D341Med (cell line): ENCODE measurements around the gene TRERF1.

Experiments
- DNase-seq: peaks from one replicate; pipeline ENCODE4 v3.0.0; 2012; ENCODE audit warnings: low spot score

Gene TRERF1

DNA sequence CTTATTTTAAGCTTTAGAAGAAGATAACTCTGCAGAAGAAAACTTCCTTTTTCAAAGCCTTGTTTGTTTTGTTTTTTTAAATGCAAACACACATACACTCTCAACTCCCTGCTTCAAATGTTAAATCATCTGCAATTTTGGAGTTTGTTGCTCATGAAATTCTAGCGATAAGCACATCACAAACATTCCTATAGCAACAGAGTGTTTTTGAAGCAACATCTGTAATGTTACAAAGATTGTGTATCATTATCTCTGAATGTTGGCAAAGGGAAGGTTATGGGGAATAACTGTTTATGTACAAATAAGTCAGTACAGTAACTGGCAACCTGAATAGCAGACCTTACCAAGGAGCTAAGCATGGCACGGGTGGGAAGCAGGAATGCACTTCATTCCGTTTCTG, 149.3 kb downstream of the TRERF1 start:
- DNase-seq, result no peak

DNA sequence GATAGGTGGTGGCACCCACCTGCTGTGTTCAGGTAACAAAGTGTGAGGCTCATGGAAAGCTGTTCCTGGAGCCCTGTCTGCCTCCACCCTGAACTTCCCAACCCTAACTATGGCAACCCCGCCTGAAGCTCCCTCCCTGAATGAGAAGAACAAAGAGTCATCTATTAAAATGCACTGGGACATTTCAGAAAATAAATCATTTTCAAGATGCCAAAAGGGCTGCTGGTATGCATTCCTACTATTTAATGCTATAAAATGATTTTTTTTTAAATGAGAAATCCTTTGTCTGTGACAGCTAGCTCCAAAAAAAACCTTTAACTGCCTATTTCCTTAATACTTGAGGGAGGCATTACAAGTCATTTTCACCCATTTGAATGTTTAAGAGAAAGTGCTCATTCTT, 149.7 kb downstream of the TRERF1 start:
- DNase-seq, result no peak

DNA sequence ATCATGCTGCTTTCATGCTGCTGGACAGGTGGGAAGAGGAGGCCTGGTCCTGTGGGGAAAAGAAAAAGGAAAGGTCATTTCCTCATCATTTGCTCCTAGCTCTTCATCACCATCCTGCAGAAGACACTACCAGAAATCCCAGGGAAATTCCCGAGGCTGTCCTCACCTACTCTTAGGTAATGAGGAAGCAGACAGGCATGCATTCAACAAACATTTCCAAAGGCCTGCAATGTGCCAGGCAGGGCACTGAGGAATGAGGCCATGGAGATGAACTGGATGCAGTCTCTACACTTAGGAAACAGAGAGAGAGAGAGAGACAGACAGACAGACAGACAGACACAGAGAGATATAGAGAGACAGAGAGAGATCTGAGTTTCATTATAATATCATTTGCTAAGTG, 151.0 kb downstream of the TRERF1 start:
- DNase-seq, result no peak

DNA sequence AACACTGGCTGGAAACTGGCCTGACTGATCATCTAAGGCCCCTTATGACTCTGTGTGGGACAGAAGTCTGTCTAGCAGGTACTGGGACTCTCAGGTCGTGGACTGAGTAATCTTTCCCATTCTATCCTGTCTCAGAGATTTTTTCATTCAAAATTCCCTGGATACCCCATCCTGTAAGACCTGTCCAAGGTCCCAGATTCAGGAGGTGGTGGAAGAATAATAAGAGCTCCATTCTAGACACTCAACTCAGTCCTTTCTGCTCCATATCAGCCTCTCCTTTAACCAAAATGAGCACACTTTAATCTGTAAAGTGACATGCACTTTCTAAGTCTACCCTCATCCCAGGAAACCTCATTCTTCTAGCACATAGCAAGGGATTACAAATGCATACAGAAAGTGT, 151.5 kb downstream of the TRERF1 start:
- no peak for DNase-seq

DNA sequence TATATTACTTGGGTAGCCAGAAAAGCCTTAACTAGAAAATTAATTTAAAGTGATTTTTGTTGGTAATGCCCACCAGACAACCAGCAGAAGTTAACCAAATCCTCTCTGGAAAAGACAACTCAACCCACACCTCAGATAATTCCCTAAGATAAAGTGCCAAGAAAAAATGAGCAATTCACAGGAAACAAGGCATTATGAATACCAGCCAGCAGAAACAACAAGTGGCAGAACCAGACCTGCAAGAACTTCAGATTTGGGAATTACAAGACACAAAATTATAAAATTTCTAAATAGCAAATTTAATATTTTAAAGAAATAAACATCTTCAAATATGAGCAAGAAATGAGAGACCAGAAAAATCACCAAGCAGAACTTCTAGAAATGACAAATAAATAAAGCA, 154.1 kb downstream of the TRERF1 start:
- no peak for DNase-seq

DNA sequence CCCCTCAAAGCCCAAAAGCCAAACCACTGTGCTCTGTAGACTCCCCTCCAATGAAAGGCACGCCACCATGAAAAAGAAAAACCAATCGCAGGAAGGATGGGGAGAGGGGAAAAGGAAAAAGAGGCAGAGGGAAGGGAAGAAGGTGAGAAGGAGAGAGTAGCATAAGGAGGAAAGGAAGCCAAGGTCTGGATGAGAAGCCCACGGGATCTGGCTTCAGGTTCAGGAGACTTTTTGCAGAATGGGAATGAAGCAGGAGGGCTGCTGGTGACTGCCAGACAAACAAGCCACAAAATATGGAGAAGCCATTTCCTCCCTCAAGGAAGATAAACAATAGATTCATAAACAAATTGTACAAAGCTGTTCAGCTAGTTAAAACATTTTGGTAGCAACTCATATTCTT, 155.1 kb downstream of the TRERF1 start:
- no peak for DNase-seq

DNA sequence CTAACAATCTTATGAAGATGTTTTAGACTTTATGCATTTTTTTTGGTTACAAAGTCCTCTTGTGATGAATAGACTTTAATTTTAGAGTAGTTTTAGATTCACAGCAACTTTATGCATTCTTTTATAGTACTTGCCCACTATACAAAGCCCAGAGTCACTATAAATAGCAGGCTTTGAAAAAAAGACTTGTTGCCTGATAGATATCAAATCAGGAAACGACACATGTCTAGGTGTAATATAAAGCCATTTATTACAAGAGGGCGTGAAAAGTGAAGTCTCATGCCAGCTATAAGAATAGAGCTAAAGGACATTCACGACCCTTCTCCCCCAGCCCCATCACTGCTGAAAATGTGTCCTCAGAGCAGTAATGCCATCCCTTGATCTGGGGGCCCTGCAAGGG, 156.0 kb downstream of the TRERF1 start:
- no peak for DNase-seq

DNA sequence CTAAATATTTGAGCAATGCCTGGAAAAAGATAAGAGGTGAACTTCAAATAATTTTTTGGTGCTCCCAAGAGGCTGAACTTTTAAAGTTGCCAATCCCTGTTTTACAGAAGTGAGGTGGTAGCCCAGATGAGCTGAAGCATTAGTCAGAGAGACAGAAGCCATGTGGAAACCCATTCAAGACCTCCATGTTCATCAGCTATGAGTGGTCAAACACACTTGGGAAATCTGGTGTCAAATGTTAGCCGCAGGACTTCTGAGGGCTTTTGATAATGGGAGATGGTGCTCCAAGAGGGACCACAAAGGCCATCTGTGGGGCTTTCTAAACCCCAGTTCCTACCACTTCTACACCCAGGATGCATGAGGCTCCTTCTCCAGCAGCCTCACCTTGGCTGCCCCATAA, 156.5 kb downstream of the TRERF1 start:
- DNase-seq, result no peak

DNA sequence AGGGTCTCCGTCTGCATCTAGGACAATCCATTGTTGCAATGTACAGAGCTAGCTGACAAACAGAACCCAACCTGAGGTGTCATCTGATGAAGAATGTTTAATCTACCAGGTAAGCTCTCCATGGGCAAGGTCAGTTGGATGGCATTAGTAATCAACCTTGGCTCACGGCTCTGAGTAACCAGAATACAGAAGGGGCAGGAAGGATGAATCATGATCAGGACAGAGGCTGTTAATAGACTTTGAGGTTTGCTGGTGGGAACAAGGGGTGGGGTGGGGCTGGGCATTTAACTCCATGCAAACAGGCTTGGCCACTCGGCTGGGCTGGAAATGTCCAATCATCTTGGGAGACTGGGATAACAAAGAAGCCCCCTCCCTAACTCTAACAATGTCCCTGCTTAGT, 157.0 kb downstream of the TRERF1 start:
- DNase-seq, result no peak

DNA sequence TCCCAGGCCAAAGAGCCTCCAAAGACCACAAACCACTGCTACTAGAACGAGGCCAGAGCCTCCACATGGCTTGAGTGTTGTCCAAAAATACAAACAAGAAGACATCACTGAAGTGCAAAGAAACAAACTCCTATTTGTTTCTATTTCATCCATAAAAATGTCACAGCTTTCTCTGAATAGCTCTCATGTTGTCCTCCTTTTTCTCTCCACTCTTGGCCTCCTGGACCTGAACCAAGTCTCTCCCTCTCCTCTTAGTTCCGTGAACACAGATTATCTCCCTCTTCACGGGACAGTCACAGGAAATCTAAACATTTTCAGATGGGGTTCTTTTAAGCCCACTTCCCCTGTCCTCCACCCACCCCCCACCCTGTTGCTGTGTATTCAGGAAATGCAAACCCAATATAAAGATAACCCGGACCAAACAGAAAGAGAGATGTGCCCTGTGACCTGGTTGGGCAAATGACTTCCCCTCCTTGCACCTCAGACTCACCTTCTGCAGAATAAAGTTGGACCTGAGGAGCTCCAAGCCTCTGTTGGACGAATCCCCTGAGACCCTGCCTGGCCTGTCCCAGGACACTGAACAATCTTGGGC, 158.2 kb downstream of the TRERF1 start:
- no peak for DNase-seq

DNA sequence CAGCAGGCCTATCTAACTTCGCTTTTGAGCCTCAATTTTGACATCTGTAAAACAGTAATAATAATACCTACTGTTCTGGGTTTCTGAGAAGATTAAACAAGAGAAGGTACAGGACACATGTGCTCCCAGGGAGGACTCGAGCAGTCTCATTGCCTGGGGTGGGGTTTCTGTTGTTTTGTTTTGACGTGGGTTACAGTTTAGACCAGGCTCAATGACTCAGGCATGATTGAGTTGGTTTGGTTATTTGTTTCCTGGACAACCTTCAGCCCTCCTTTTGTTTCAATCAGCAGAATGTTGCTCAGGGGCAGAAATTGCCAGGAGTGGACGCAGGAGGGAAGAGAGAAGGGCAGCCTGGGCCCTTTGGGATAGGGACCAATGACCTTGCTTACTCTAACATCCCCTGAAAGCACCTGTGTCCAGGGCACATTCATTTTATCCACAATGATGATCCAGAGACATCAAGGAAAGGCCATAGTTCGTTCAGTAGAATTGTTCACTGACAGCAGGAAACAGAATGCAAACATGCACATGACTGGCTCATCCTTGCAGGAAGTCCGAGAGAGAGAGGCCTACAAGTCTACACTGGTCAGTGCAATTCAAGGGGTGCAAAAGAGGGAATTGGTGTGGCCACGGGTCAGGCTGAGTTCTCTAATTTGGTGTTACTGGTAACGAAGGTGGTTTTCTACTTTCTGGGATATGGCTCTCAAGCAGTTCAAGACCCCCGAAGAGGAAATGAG, 159.6 kb downstream of the TRERF1 start:
- DNase-seq, result no peak

DNA sequence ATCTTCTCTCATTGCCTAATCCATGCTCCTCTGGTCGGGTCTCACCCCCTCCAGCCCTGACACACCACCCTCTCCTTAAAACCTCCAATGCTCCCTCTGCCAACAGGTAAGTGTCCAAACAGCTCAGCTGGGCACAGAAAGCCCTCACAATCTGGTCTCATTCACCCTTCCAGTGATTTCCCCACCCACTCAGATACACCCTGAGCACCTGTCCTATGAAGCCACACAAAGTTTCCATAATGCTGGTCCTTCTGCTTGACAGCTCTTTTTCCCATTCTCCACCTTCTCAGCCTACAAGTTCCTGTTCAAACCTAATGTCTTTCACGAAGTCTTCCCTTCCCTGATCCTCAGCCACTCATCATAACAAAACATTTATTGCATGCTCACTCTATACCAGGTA, 164.0 kb downstream of the TRERF1 start:
- DNase-seq, result no peak

DNA sequence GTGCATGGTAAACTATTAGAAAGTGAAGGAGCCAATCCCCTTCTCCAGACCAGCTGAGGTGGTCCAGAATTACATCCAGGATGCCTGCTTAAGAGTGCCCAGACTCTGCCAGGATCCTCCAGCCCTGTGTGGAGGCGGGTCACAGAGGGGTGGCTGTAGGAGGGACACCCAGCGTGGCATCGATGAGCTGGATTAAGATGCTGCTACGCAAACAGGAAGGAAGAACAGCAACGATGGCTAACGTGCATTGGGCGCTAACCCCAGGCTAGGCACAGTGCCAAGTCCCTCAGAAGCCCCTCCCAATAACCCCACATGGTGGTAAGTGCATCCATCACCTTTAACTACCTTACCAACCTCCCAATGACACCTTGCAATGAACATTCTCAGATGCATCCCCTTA, 170.2 kb downstream of the TRERF1 start:
- DNase-seq, result no peak

DNA sequence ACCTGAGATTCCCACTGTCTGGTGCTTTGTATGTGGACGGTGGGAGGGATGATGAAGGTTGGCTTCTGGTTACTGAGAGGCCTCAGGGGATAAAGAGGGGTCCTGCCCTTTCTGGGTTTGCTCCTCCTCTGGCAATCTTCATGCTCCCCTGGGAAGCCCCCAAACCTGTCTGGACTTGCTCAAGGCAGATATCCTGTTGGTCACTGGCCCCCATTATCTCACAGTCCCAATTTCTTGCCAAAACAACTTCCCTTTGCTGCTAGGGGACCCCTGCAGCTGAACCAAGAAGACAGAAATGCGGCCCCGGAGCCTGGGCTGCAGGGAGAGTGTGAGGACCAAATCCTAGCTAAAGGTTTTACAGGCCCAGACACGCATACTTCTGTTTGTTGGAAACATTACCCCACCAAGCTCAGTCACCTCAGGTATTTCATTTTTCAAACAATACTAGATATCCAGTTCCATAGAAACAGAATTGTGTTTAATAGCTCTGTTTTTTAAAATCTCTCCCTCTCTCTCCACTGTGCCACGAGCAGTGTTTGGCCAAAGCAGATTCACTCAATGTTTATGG, 170.7 kb downstream of the TRERF1 start:
- DNase-seq, result no peak

DNA sequence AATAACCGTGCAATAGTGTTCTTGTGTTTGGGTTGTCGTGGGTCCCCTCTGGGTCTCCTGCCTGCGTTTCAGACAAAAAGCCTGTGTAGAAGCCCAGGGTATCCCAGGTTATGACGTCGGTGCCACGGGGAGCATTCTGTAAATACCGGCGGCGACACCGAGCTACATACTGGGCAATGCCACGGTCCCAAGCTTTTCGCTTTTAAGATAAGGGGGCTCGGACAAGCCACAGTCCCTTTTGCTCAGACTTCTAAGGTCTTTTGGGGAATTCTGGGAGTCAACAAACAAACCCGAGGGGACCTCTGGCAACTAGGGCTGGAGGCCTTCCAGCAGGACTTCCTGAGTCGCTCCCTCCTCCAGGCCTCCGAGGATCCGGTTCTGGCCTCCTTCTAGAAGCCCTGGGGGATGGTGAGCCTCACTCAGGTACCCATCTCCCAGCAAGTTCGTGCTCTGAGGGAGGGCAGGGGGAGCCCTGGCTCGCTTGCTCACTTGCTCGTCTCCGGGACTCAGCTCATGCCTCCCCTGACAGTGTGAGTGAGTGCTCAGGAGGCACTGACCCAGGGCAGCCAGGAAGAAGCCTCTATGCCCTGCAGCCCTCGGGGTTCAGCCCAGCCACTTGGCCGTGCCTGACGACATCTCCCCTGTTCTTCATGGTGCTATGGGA, 171.6 kb downstream of the TRERF1 start:
- DNase-seq, result no peak

DNA sequence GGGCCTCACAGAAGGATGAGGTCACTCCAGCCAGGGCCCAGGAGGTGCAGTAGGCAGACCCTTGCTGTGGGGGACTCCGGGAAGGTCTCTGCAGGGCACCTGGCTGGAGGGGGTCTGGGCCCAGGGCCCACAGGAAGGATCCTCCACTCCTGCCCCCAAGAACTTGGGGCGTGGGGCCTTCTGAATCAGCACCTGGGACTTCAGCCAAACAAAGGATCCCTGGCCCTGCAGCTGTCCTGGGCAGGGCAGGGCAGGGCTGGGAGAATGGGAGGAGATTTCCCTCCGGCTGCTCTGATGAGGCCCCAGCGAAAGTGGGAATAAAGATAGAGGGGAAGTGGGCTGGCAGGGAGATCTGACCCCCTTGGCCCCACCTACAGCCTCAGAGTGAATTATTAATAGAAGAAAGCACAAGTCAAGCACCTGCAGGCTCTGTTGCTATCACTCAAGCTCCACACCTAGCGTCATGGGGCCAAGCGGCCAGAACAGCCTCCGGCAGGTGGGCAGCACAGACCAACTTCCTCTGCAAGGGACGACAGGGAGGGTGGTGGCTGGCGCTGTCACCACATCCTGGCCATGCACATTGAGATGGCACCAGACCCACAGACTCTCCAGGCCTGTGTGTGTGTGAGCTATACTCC, 172.5 kb downstream of the TRERF1 start:
- DNase-seq, result no peak

DNA sequence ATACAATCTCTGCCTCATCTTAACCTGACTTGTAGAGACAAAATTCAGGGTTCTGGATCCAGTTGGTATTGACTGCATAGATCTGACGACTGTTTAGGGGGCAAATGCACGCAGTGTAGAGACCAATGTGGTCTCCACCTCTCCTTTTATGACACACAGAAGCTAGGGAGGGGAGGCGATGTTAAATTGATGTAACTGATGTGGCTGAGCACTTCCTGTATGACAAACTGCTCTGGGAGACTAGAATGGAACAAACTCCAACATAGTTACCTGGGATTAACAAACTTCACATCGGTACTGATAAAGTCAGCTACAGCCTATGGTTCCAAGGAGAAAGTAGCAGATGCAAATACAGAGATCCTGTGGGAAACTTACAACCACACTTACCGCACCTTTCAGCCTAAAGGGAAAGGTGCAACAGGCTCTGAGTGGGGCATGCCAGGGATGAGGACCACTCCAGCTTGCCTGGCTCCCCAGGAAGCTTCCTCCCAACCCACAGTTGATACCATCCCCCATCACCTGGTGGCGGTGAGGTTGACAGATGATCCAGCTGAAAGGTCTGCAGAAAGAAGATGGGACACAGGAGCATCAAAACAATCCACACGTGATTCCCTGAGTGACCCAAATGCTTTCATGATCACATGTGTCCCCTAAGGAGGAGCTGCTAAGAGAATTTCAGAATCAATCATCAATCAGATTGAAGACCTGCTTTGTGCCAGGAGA, 173.4 kb downstream of the TRERF1 start:
- no peak for DNase-seq

DNA sequence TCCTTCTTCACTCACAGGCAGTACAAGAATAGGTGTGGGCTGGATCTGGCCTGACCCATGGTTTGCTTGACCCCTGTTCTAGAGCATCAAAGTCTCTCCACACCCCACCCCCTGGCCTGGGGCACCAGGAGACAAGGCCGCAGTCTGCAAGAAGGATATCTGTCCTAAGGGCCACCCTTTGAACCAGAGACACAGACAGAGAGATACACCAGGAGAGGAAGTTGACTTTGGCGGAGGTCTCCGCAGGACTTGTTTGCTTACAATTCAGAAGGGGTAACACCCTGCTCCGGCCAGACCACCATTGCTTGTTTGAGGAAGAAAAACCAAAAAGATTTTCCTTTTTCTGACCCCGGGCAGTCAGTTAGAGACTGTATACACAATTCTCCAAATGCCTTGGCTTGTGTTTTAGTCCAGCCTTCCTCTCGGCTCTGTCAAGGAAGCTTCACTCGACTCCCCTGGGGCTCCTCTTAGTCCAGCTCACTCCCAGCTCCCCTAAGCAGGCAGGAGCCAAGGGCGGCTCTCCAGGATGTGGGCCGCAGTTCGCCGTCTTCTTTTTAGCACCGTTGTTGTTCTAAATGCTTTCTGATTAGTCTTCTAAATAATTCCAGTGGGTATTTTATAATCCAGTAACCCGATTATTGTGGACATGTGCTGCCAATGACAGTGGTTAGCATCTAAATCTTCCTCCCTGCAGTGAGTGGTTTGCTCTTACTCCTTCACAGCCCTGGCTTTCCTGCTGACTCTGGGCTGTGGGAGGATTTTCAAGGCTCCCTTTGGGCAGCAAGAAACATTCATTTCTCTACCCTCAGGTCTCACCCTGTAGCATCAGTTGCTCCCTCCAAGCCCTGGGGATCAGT, 175.5 kb downstream of the TRERF1 start:
- DNase-seq, result peak; percentile 74

DNA sequence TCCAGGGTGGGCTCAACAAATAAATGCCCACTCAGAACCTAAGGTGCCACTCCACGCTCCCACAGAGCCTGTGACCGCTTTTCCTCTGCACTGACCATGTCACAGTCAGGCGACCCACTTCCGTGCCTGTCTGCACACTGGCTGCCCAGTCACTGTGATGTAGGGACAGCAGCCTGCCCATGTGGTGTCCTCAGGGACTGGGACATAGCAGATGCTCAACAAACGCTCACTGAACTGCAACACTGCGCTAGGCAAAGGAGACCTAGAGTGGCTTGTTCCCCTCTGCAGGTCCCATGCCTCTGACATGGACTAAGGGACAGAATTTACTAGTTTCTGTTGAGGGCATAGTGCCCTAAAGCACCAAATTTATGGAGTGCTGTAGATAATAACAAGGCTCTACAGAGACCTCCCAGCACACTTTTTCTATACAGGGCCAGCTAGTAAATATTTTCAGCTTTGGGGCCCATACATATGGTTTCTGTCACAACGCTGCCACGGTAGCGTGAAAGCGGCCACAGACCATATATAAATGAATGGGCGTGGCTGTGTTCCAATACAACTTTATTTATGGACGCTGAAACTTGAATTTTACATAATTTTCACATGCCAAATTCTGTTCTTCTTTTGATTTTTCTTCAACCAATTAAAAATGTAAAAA, 176.2 kb downstream of the TRERF1 start:
- no peak for DNase-seq

DNA sequence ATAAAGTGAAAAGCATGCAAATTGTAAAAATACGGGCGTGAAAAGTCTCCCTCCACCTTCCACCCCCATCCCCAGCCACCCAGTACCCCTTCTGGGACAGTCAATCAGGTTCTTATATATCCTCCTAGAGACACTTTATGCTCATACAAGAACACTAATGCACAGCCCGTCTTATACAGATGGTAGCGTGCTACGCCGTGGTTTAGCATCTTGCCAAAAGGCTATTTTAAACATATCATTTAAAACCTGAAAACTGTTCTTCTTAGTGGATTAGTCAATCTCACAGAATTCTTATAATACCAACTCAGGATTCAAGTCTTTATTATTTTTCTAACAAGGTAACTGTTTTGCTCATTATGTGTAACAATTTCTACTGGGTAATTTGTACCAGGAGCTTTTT, 176.8 kb downstream of the TRERF1 start:
- no peak for DNase-seq
